Right lobe of liver (tissue), 4 donors: Measurements from ENCODE around the gene GRK6.

Experiments used
- POLR2A ChIP-seq: fragments of 450-650 bp; IDR thresholded peaks from one replicate; pipeline ENCODE4 v1.6.1; 2017; ENCODE audit warnings: antibody characterized with exemption, mild to moderate bottlenecking
- TF ChIP-seq, protein P1 (sequence below), 4 donors: fragments of 200-600 bp in 3 of 4; fragments of 450-650 bp in 1 of 4; IDR thresholded peaks; one replicate each; pipeline versions ENCODE4 v1.5.1 to v1.8.0; 2016 to 2022; ENCODE audit warnings: antibody characterized with exemption in 4 of 4, mild to moderate bottlenecking in 2 of 4
- donor health status: DM: no; HTN: no; CAD: no.
- donor health status: DM: no; HTN: no; CAD: no.
- donor health status: DM: no; HTN: yes; CAD: no.

DNA sequence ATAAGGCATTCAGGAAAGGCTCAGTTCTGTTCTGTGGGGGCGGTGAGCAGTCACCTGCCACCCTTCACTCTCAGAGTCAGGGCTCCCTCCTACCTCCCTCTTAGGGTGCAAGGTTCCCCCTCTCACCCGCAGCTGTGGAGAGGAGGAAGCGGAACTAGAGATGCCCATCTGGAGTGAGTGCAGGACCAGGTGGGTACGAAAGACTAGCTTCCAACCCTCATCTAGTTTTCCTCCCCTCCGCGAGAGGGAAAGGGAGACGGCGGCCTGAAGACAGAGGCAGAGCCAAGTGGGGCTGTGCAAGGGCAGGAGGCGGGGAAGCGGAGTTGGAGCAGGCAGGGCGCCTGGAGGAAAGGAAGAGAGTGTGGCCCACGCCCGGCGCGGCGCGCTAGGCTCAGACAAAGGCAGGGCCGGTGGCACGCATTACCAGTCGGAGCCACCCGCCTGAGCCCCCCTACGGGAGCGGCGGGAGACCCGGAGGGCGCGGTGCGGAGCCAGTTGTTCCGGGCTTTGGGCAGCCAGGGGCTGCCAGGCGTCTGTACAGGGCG, 27.4 kb downstream of the GRK6 start:
- TF ChIP-seq, protein P1, sequence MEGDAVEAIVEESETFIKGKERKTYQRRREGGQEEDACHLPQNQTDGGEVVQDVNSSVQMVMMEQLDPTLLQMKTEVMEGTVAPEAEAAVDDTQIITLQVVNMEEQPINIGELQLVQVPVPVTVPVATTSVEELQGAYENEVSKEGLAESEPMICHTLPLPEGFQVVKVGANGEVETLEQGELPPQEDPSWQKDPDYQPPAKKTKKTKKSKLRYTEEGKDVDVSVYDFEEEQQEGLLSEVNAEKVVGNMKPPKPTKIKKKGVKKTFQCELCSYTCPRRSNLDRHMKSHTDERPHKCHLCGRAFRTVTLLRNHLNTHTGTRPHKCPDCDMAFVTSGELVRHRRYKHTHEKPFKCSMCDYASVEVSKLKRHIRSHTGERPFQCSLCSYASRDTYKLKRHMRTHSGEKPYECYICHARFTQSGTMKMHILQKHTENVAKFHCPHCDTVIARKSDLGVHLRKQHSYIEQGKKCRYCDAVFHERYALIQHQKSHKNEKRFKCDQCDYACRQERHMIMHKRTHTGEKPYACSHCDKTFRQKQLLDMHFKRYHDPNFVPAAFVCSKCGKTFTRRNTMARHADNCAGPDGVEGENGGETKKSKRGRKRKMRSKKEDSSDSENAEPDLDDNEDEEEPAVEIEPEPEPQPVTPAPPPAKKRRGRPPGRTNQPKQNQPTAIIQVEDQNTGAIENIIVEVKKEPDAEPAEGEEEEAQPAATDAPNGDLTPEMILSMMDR (IDR thresholded peaks at IDR 0.05) = no peak
- TF ChIP-seq POLR2A = no peak
